GM12873 (cell line): ENCODE results near the gene LRIT2.

ENCODE experiments used
- TF ChIP-seq, protein P1 (sequence below): IDR thresholded peaks from 2 replicates; pipeline ENCODE4 v1.5.1; 2012; ENCODE audit warnings: low read depth, mild to moderate bottlenecking, moderate library complexity, low read length, control low read depth; ENCODE audit not compliant: insufficient read depth; ENCODE audit errors: missing control alignments

LRIT2 gene

GRCh38 chr10:84184517-84184916 lies 40.8 kb downstream of the LRIT2 start:
- TF ChIP-seq, protein P1, sequence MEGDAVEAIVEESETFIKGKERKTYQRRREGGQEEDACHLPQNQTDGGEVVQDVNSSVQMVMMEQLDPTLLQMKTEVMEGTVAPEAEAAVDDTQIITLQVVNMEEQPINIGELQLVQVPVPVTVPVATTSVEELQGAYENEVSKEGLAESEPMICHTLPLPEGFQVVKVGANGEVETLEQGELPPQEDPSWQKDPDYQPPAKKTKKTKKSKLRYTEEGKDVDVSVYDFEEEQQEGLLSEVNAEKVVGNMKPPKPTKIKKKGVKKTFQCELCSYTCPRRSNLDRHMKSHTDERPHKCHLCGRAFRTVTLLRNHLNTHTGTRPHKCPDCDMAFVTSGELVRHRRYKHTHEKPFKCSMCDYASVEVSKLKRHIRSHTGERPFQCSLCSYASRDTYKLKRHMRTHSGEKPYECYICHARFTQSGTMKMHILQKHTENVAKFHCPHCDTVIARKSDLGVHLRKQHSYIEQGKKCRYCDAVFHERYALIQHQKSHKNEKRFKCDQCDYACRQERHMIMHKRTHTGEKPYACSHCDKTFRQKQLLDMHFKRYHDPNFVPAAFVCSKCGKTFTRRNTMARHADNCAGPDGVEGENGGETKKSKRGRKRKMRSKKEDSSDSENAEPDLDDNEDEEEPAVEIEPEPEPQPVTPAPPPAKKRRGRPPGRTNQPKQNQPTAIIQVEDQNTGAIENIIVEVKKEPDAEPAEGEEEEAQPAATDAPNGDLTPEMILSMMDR: no peak

- TF ChIP-seq, protein P1: no peak
Measured at GRCh38 chr10:84181631-84182030, 43.7 kb downstream of the LRIT2 start.

DNA sequence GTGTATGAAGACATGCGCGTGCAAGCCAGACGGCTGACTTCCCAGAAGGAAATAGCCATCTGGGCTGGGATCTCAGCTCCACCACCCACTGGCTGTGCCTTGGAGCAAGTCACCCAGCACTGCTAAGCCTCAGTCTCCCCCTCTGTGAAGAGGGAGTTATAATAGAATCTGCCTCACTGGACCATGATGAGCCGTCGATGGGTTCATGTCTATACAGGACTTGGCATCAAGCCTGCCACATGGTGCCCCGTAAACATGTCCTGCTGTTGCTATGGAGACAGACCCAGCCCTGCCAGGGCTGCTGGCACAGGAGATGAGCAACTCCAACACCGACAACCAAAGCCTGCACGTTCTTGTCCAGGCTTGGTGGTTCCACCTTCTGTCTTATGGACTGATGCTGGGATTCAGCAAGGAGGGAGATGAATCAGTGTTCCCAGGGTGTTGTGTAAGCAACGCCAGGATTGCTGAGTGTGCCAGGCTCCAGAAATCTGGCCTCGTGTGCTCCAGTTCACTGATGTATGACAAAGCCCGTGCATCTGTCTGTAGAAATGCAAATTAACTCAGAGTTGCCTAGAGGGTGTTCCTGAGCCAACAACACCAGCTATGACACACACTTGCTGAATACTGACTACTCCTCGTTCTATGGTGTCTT lies 46.2 kb downstream of the LRIT2 start:
- TF ChIP-seq, protein P1: no peak

DNA sequence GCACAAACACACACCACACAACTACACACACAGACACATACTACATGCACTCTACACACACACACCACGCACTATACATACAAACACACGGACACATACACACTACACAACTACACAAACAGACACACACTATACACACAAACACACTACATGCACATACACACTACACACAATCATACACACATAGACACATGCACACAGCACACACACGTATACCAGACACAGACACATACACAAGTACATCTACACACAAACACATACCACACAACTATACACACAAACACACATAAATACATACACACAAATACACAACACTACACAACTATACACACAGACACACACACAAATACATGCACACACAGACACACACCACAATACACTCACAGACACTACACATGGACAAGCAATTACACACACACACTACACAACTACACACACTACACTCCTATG lies 47.2 kb downstream of the LRIT2 start:
- TF ChIP-seq, protein P1: no peak

DNA sequence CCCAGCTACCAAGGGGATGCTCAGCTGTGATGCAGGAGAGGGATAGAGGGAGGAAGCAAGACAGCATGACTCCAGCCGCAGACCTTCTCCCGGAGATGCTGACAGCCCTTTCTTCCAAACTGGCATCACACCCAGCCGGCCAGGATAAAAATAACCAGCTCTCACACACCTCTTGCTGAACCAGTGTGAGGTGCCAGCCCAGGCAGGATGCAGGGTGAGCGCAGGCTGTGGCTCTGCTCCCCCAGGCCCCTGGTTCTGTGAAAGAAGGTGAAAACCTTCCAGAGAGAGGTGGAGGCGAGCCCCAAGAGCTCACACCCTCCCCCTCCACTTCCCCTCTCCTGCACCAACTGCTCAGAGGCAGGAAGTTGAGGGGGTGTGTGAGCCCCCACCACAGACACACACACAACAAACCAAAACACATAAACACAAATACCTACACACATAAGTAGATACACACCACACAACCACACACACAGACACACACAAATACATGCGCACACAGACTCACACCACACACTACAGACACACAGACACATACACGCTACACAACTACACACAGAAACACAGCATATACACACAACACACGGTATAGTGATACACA lies 47.7 kb downstream of the LRIT2 start:
- TF ChIP-seq, protein P1: no peak

DNA sequence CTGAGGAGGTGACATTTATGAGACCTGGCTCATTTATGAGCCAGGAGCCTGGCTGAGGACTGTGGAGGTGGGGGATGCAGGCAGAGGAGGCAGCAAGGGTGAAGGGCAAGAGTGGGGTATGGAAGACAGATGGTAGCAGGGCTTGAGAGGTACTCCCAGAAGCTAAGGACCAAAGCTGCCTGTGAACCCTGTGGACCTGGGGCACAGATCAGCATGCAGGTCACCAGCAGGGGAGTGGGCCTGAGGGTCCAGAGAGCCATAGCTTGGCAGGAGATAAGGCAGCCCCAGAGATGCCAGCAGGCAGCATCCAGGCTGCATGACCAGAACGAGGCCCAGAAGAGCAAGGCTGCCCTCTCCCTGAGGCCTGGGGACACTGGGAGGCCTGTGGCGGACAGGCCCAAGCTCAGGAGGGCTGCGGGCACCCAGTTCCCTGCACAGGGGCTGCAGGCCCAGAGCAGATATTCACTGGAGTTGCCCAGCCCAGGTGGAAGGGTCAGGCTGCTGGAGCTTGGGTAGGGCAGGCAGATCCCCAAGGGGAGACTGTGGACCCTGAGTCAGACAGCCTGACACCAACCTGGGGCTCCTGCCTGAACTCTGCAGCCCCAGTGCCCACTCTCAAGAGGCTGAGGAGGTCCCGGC lies 48.4 kb downstream of the LRIT2 start:
- TF ChIP-seq, protein P1: no peak

GRCh38 chr10:84176351-84176750 lies 49.0 kb downstream of the LRIT2 start:
- TF ChIP-seq, protein P1: no peak
